AG09309 (cell line): ENCODE measurements around the gene ASPA.

ENCODE experiments used
- DNase-seq: peaks from one replicate; pipeline ENCODE4 v3.0.0-alpha.2; 2010; ENCODE audit warnings: low read depth
- H3K4me3 ChIP-seq: 2 replicates; pipeline ENCODE4 v1.5.1; 2011; ENCODE audit warnings: mild to moderate bottlenecking, low read depth, low read length, moderate library complexity; ENCODE audit not compliant: control insufficient read depth
- TF ChIP-seq, protein P1 (sequence below): IDR thresholded peaks from 2 replicates; pipeline ENCODE4 v1.5.1; 2011; ENCODE audit warnings: mild to moderate bottlenecking, low read depth, low read length, inconsistent platforms; ENCODE audit not compliant: insufficient read depth, control insufficient read depth; ENCODE audit errors: missing control alignments

The ASPA gene

DNA sequence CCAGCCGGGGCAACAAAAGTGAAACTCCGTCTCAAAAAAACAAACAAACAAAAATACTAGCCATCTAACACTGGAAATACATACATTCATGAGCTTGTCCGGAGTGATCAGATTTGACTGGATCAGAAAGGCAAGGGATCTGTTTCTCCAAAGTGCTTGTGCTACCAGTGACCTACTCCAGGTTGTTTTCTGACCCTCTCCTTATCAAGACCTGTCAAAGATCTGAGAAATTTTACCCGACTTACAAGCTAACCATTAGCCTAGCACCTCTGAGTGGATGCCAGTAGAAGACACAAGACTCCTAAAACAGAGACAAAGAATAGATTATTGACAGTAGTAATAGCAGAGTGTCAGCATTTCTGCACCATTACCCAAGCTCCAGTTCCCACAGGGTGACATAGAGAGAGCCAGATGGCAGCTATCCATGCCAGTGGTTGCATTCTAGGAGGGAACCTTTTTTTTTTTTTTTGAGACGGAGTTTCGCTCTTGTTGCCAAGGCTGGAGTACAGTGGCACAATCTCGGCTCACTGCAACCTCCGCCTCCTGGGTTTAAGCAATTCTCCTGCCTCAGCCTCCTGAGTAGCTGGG is 9.8 kb downstream of the ASPA start:
- H3K4me3 ChIP-seq = no peak overlapping the region
- TF ChIP-seq, protein P1, sequence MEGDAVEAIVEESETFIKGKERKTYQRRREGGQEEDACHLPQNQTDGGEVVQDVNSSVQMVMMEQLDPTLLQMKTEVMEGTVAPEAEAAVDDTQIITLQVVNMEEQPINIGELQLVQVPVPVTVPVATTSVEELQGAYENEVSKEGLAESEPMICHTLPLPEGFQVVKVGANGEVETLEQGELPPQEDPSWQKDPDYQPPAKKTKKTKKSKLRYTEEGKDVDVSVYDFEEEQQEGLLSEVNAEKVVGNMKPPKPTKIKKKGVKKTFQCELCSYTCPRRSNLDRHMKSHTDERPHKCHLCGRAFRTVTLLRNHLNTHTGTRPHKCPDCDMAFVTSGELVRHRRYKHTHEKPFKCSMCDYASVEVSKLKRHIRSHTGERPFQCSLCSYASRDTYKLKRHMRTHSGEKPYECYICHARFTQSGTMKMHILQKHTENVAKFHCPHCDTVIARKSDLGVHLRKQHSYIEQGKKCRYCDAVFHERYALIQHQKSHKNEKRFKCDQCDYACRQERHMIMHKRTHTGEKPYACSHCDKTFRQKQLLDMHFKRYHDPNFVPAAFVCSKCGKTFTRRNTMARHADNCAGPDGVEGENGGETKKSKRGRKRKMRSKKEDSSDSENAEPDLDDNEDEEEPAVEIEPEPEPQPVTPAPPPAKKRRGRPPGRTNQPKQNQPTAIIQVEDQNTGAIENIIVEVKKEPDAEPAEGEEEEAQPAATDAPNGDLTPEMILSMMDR = no peak
- no peak for DNase-seq

DNA sequence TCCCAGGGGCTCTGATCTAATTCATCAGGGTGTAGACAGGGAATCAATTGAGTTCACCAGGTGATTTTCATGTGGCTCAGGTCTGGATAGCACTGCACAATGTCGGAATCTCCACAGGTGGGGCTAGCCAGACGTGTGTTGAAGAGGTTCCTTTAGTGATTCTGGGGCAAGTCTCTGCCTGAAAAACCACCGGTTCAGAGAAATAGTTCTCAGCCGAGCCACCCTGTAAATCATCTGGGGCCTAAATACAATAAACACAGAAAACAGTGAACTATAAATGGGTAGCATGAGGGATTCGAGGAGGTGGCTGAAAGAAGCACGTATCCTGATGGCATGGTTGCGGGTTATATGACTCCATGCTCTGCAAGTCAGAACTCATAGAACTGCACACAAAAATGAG is 21.3 kb downstream of the ASPA start:
- DNase-seq = no peak
- TF ChIP-seq, protein P1 = no peak

GRCh38 chr17:3501344-3501743 is 25.5 kb downstream of the ASPA start:
- no peak for DNase-seq
- no peak overlapping the region for H3K4me3 ChIP-seq
- TF ChIP-seq, protein P1 = no peak

More for the DNA sequence above, 21.3 kb downstream of the ASPA start:
- H3K4me3 ChIP-seq = no peak overlapping the region

- DNase-seq = no peak
- H3K4me3 ChIP-seq = no peak overlapping the region
- TF ChIP-seq, protein P1 = no peak
Measured at GRCh38 chr17:3502466-3502865, 26.7 kb downstream of the ASPA start.

- H3K4me3 ChIP-seq = no peak overlapping the region
- no peak for DNase-seq
- TF ChIP-seq, protein P1 = no peak
Measured at GRCh38 chr17:3503285-3503684, 27.5 kb downstream of the ASPA start.

DNA sequence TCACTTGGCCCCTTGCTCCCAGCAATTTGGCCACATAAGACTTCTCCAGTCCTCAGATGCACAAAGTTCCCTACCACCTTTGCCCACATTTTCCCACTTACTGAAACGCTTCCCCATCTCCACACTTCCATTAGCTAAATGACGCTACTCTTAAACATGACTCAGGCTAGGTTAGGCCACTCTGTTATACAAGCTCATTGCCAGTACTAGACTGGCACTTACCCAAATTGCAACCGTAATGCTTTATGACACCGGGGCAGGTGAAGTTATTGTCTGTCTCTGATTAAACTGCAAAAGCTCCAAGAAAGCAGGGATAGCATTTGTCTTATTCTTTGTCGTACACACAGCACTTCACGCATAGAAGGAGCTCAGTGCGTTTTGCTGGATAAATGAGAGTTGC is 29.2 kb downstream of the ASPA start:
- H3K4me3 ChIP-seq = no peak overlapping the region
- no peak for DNase-seq
- TF ChIP-seq, protein P1 = no peak

GRCh38 chr17:3506054-3506453 is 30.3 kb downstream of the ASPA start:
- DNase-seq = no peak
- TF ChIP-seq, protein P1 = no peak
- no peak overlapping the region for H3K4me3 ChIP-seq
